C4-2B (cell line): ENCODE data around the gene LRP1-AS.

Experiments used
- H3K27ac ChIP-seq: fragments of 450-650 bp; 2 replicates; pipeline ENCODE4 v1.5.1; 2017
- CTCF ChIP-seq: fragments of 450-650 bp; conservative IDR thresholded peaks from 2 replicates; pipeline ENCODE4 v1.5.1; 2017; ENCODE audit warnings: mild to moderate bottlenecking
- ZFX ChIP-seq: fragments of 450-650 bp; IDR thresholded peaks from 2 replicates; pipeline ENCODE4 v1.6.1; 2017

The LRP1-AS gene

DNA sequence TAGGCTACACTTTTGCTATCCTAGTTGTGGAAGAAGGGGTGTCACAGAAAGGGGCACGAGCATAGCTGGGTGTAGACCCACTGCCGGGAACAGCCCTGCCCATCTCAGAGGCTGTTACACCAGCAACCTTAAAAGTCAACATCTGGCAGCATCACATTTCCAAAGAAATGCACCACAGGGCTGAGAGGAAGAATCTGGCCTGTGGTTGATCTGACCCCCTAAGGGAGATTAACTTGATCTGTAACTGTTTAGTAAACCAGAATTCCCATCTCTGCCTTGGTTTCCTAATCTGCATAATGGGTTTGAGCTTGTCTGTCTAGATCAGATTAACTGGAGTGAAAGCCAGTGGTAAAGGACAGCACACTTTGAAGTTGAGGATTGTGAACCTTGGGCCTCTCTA lies 1.3 kb downstream of the LRP1-AS start:
- no peak overlapping the region for H3K27ac ChIP-seq
- TF ChIP-seq ZFX, result no peak
- TF ChIP-seq CTCF, result no peak

DNA sequence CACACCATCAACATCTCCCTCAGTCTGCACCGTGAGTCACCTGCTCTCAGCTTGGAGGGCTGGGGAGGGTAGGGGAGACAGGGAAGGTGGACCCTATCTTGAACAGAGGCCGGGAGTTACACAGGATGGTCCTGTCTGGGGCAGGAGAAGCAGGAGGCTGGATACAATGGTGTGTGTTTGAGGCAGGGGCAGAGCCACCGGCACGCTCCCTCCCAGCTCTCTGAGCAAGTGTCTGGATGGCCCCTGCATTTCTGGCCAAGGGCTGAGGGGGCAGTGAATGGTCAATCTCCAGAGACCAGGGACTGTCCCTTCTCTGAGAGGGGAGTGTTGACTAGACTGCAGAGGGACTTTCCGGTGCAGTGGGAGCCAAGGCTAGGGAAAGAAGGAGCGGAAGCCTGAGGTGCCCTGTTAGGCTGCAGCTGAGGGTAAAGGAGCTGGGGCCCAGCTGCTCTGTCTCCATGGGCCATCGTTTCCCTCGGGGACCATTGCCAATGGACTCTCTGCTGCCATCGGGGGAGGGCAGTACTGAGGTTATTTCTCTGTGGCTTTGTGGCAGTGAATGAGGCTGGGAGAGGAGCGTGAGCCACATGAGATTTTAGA lies 1.9 kb downstream of the LRP1-AS start:
- H3K27ac ChIP-seq, result no peak overlapping the region
- no peak for TF ChIP-seq ZFX
- no peak for TF ChIP-seq CTCF

DNA sequence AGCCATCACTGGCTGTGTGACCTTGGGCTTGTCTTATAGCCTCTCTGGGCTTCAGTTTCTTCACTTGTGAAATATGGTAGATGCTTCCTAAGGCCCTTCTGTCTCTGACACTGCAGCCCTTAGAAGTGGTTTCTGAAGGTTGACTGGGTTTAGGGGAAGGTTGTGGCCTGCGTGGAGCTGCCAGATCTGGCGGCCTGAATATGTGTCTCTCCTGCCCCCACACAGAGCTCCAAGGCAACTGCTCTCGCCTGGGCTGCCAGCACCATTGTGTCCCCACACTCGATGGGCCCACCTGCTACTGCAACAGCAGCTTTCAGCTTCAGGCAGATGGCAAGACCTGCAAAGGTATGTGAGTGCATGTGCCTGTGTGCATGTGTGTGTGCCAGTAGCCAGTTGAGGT lies 4.0 kb downstream of the LRP1-AS start:
- TF ChIP-seq ZFX, result no peak
- TF ChIP-seq CTCF, result no peak
- H3K27ac ChIP-seq, result no peak overlapping the region

DNA sequence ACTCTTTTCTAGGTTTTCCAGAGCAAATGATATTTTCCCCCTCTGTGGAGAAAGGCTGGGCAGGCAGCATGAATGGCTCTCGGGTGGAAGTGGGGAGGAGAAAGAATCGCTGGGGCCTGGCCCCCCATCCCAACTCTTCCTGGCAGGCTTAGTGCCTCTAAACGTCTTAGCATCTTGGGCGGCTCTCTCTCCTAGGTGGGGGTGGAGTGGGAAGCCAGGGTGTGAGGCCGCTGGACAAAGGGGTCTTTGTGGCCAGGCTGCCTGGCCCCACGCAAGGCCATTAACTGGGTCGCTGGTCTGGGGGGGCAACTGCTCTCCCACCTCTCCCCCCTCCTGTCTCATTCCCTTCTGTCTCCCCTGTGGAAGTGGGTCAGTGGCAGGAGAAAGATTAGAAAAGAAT lies 4.7 kb downstream of the LRP1-AS start:
- TF ChIP-seq ZFX, result no peak
- TF ChIP-seq CTCF, result no peak

GRCh38 chr12:57142121-57142520 lies 5.3 kb downstream of the LRP1-AS start:
- TF ChIP-seq CTCF (no peak), ZFX (no peak)
- no peak overlapping the region for H3K27ac ChIP-seq

More for the DNA sequence above, 4.7 kb downstream of the LRP1-AS start:
- H3K27ac ChIP-seq, result no peak overlapping the region

GRCh38 chr12:57141249-57141648 lies 6.2 kb downstream of the LRP1-AS start:
- H3K27ac ChIP-seq, result no peak overlapping the region
- no peak for TF ChIP-seq ZFX
- no peak for TF ChIP-seq CTCF

GRCh38 chr12:57139796-57140649 lies 7.4 kb downstream of the LRP1-AS start:
- no peak overlapping the region for H3K27ac ChIP-seq
- no peak for TF ChIP-seq ZFX
